ENCODE results near the gene ANTXR1.

ANTXR1 gene

DNA sequence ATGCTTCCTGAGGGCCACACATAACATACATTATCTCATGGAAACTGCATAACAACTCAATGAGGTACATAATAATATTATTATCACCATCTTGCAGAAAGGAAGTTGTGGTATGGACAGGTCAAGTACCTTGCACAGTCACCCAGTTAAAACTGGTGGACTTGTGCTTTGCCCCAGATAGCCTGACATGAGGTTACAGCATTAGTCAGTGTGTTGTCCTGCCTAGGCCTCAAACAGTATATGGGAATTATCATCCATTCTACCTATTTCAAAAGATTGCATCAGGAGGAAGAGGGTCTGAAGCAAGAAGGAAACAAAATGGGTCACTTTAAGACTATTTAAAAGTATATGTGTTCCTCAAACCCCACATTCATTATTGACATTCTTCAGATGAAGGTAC, 5.4 kb upstream of the ANTXR1 start:
- DNase-seq: no peak

DNA sequence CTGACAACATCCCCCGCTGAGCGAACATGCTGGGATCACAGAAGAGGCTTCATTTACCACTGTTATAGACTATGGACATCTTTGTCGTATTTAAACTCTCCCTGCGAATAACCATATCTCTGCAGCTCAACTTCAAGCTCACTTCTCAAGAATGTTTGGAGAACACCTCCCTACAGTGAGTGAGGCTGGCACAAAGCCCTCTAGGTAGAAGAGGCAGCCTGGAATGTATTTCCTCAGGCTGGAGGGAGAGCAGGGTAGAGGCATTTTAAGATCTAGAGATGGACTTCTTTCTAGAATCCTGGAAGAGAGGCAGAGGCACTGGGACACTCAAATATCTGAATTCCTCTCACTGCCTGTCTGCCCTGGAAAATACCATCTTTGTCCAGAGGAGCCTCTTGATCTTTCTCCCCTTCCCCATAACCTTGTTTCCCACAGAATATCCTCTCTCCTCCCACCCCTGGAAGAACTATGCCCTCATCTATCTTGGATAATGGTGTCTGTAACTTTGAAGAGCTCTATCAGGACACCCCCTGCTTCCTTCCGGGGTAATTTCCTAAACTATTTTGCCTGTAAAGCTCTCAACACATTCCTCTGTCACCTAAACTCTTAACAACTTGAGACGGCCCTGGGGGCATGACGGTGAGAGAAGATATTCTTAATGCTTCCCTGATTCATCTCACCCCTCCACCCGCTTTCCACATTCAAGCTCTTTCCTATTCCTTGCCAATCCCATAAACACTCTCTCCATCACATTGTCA, 2.4 kb upstream of the ANTXR1 start:
- no peak for DNase-seq

DNA sequence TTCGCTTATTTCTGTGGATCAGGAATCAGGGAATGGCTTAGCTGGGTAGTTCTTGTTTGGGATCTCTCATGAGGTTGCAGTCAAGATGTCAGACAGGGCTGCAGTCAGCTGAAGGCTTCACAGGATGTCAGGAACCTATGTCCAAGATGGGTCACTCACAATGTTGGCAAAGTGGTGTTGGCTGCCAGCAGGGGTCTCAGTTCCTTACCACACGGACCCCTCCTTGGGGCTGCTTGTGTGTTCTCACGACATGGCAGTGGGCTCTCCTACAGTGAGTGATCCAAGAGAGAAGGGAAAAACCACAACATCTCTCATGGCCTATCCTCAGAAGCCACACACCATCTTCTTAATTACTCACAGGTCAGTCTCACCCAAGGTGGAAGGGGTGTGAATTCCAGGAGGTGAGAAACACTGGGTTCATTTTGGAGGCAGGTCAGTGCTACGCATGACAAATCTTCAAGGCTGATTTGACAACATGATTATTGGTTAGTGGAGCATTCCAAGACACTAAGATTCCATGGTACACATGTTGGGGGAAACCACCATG, 1.3 kb upstream of the ANTXR1 start:
- no peak for DNase-seq

DNA sequence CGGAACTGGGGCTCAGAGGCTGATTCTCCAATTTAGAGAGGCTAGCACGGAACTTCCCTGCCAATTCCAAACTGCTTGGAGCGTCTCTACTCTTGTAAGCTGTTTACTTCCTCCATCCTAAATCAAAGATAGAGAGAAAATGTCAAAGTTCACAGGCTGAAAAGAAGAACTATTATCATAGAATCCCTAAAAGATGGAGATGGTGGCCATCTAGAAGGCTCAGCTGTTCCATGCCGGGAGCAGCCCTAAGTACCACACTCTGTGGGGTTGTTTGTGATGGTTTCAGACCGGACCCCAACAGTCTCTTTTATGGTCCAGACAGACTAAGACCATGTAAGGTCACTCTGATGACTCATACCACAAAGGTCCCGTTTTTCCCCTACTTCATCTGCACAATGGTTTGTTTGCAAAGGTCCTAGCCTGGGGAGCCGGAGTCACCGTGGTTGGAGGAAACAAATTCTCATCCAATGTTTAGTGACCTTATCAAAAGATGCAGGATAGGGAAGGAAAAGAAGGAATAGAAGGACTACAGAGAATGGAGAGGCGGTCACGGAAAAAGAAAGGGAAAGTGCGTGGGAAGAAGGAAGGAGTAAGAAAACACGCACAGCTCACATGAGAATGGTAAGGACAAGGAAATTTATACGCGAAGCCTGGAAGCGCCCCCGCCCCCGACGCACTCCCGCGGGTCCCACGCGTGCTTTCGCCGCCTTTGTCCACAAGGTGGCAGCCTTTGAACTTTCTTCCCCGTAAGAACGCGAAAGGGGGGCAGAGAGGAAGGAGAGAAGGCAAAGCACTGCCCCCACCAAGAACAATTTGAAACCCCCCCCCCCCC, 453 bp upstream of the ANTXR1 start:
- peak; percentile 12 for DNase-seq

DNA sequence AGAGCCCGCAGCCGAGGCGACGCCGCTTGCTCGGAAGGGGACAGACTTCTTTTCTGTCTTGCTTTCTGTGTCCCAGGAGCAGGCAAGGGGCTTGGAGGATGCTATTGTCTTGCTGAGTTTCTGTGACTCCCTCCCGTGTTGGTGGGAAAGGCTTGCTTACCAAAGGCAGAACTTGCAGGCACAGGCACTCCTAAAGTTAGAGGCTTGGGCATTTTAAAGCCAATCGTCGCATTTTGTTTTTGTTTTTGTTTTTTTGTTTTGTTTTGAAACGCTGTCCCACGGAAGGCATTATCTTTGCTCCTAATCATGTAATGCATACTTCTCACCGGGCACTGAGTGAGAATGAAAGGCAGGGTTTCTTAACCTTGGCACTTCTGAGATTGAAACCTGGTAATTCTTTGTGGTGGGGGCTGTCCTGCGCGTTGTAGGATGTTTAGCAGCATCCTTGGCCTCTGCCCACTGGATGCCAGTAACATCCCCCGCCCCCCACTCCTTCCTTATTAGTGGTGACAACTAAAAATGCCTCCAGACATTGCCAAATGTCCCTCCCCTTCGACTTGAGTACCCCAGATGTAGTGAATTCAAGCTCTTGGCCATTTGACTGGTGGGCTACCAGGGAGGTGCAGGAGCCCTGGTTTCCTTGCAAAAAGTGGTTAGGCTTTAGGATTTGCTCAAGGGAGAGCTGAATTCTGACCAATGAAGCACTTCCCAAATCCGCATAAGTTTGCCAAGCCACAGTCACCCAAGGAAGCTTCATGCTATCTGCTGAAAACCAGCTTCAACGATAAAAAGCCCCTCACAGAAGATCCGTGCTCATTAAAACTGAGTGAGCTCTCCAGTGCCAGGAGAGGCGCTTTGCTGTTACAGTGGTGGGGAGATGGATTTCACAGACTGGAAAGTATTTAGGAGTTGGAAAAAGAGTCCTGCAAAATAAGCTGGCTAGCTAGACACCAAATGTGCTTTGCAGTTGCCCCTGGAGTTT, 1.2 kb downstream of the ANTXR1 start:
- DNase-seq: no peak

DNA sequence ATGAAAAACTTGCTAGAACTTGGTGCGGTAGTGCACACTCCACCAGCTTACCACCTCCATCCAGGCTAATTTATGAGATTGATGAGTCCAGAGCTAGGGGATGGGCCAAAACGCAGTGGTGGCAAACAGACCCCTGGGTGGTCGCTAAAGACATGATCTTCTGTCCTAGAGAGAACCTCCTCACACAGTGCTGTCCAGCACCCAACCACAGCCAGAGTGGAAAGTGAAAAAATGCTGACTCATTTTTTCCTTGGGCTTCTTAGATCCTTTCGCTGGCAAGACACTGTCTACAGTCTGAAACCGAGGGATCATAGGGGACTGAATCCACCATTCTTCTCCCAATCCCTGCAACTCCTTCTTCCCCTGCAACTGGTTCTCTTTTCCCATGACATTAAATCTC, 4.1 kb downstream of the ANTXR1 start:
- DNase-seq: no peak

DNA sequence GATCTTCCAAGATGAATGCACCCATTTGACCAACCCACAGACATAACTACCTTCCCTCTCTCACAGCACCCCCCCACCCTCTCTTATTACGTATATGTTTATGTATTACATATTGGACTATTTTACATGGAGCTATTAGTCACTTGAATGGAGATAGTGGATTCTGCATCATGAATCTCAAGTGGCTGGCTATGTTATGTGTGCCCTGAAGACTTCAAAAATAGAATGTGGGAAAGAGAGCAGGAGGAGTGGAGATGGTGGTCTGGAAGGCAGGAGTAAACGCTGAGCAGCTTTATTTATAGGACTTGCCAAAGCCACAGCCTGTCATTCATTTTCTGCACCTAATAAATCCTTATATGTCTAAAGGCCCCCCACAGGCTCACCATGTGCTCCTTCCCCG, 4.9 kb downstream of the ANTXR1 start:
- no peak for DNase-seq

DNA sequence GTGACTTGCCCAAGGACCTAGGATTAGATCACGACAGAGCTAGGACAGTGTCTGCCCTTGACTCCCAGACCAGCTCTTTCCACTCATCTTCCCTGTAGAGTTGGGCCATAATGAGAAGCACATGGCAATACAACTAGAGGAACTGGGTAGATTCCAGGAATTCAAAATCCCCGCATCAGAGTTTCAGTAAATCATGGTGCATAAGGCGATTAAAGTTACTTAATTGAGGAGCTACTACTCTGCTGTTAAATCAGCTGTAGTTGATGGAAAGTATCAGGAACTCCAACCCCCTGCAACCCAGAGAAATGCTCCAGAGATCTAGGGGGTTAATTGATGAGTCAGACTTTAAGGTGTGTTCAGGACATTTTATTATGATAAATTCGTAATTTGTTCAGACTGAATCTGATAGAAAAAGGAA, 5.7 kb downstream of the ANTXR1 start:
- DNase-seq: no peak

DNA sequence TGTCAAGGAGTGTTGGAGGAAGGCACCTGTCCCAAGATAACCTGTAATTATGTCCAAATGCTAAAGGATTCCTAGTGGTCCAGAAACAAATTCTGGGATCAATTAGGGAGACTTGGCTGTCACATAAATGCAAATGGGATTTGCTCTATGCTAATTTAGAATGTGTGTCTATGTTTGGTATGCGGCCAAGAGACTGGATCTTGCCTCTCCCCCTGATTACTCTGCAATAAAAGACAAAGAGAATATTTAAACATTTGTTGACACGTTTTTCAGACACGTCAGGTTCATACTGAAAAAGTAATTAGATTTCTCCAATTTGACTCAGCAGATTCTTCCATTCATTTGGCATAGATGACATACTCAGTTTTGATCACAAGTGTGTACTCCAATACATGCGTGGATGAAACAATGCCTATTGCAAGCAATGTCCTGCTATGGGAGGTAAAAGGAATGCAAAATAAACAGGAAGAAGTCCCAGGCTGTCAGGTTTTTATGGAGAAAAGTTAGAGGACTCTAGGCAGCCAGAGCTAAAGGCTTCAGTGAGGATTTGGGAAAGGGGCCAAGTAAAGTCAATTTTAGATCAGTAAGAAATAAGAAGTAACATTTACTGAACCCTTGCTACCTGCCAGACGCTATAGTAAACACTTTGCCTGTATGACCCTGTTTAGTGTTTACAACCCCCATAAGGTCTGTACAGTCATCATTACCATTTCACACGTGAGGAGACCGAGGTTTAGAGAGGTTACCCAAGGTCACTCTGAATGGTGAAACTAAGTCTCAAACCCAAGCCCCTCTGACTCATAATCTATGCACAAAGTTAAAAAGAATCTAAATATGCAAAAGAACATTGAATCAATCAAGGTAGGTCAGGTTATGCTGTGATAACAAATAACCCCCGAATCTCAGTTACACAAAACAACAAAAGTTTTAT, 7.8 kb downstream of the ANTXR1 start:
- DNase-seq: no peak

DNA sequence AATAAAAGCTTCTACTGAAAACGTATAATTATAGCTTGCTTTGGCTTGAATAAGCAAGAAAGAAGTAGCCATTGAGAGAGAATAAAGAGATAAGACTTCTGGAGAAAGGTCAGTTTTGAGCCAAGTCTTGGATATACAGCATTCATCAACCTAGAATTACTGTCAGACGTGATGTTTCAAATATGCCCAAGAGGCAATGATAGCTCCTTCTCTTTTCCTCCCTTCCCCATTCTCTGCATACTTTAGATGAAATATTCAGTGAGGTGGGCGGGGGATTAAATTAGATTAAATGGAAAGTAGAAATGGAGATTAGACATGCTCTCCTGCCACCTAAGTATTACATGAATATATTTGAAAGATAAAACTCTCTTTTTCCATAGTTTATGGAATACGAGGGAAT, 8.7 kb downstream of the ANTXR1 start:
- DNase-seq: no peak

DNA sequence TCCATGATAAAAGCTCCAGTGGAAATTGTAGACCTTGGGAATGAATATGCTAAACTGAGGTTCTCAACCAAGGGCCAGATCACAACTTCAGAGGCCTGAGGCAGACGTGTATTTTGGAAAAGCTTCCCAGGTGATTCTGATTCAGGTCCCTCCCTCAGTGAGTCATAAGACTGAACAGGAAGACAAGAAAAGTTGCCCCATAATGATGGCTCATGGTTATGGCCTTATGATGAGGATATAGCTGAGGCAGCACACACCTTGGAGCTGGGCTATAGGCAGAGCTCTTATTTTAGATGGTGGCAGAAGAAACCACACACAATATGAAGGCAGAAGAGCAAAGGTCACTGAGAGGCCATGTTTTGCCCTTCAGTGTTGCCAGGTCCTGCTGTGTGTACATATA, 9.6 kb downstream of the ANTXR1 start:
- no peak for DNase-seq

DNA sequence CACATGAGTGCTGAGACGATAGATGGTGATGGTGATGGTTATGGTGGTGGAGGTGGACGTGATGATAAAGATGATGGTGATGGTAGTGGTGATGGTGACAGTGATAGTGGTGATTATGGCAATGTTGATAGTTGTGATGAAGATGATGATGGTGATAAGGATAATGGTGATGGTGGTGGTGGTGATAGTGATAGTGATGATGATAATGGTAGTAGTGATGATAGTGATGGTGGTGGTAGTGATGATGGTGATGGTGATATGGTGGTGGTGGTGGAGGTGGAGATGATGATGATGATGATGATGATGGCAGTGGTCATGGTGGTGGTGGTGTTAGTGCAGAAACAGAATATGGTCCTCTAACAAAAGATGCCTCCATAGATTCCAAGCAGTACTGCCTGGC, 10.3 kb downstream of the ANTXR1 start:
- no peak for DNase-seq

DNA sequence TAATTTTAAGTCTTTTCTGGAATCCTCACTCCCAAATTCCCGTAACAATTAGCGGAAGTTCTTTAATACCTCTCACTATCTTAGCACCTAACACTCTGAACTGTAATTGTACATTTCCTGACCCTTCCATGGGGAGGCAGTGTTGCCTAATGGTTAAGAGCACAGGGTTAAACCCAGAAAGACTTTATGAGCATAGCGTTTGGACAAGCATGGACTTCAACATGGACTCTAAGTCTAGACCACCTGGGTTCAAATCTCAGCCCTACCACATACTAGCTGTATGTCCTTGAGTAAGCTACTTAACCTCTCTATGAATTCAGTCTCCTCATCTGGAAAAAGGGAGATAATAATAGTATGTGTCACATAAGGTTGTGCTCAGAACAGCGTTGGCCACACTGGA, 13.0 kb downstream of the ANTXR1 start:
- no peak for DNase-seq

DNA sequence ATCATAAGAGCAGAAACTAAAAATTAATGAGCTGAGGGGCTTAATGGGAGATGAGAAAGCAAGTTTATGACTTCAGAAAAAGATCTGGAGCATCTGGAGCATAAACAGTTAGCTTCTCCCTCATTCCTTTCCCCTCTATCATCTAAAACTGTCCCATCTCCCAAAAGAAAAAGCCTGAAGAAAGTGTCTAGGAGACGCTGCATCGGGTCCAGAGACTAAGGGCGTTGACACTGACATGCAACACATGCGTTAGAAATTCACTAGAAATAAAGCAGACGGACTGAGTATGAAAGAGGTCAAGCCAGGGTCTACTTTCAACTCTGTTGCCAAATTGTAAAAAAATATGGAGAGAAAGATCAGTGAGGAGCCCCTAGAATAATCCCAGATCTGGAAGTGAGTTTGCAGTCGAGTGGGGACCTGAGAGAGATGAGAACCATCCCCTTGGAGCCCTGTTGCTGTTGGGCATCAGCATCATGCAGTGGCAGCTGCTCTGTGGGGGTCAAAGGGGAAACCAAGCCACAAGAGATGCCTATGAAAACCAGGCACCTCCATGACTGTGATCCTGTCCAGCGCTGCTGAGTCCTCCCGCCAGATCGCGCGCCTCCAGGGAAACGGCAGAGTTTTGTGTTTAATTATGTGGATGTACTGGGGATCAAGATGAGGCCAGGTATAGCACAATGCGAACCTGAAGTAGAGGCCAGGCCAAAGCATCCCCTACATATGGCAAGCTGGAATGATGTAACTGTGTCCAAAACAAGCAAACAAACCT, 13.9 kb downstream of the ANTXR1 start:
- DNase-seq: no peak

DNA sequence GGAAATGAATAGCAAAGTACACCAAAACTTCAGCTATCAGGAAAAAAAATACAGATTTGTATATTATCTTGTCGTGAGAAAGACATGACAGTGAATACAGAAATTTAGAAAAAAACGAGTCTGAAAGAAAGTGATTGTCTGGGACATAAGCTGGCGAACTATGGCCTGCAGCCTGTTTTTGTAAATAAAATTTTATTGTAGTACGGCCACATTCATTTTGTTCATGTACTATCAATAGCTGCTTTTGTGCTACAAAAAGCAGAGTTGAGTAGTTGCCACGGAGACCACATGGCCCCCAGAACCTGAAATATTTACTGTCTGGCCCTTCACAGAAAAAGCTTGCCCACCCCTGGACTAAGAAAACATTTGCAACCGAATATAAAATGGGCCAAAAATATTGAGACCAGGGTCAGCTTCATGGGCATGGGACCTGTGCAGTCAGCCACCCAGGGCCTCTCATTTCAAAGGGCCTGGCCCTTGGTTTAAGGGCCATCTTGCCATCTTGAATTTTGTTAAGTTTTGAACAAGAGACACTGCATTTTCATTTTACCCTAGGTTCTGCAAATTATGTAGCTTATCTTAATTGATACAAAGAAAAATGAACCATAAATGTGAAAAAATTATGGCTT, 17.9 kb downstream of the ANTXR1 start:
- no peak for DNase-seq

DNA sequence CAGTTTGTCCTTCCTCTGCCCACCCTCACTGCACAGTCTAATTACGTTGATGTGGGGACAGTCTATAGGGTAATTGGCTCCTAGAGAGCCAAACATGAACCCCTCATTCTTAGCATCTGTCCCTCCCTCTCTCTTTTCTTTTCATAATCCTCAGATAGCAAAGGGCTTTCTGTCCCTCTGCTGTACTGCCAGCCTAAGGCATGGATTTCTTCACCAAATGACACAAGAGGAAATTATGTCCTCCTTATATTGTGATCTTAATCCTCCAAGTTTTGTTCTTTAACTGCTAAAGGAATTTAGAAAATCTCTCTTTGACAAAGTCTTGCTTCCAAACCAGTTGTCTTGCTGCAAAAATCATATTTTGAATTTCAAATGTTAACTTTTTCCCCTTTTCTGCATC, 18.5 kb downstream of the ANTXR1 start:
- DNase-seq: no peak

DNA sequence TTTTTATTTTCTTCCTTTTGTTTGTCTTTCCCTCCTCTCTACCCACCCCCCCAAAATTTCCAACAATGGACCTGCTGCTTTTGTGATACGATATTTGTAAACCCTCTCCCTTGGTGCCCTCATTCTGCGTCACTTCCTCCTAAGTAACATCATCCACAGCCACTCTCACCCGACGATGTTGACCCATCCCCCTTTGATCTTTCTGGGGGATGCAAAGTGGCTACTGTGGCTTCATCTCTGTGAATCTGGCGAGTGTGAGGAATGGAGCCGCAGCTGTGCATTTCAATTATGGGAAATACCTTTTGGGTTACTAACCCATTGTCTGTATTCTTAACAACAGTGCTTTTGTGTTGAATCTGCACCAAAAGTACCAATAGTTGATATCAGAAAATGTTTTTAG, 19.4 kb downstream of the ANTXR1 start:
- DNase-seq: no peak

DNA sequence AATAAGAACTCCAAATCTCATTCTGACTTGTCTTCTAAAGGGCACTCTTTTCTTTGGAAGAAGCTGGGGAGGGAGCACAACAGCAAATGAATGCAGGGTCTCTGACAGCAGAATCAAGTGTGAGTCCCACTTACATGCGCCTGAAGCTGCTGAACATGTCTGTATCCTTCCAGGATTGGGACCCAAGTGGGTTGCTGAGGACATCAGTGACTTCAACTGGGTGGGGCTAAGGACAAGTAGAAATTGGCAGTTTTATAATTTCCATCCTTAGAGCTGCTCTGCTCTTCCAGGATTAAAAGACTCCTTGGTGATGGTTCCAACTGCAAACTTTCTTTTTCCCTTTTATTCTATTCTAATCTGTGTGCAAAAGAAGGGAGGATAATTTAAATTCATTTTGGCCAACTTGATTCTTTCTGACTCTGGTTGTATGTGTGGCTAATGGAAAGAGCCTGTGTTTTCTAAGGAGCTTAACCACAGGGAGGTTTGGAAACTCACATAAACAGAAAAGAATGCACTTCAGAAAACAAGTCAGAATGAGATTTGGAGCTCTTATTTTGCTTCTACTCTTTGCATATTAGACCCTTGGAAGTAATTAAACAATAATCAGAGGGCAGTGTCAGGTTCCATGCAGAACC, 20.6 kb downstream of the ANTXR1 start:
- no peak for DNase-seq

DNA sequence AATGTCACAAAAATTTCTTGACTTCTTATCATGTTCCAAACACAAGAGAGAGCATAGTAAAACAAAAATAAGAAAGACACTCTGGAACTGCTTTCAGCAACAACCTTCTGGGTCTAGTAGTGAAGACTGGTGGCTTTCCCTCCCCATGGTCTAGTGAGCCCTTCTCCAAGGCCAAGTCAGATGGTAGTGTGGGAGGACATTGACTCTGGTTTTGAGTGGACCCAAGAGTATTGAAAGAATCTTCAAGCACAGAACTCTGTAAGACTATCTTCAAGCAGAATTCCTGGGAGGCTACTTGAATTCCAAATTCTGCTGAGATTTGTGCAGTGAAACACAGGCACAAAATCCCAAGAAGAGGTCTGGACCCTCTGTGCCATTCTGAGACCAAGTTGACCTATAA, 21.1 kb downstream of the ANTXR1 start:
- DNase-seq: no peak

DNA sequence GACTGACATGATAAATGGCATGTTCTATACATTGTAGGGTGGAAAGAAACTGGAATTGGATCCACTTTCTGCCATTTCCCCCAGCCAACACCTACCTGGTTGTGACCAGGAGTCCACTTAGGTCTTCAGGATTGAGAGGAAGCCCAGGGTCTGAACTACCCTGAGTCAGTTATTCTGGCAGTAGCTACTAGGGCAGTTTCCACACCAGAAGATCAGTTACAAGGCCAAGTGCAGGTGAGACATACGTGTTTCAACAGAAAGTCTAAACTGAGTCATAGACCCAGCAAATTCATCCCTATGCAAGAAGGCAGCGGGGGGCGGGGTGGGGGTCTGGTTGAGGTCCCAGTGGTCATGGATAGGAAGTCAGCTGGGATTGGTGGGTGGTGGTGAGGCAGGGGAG, 21.9 kb downstream of the ANTXR1 start:
- DNase-seq: no peak

Data from activated gamma-delta T cell (primary cell).